B cell (primary cell): ENCODE results near the gene OPTN. TPM values are rescaled to one million over a fixed set of nuclear protein-coding genes. Genes with fewer than 3 reads are reported as not detected.

ENCODE experiments used
- ATAC-seq: fragments of 200-7000 bp; cut with Tn5 transposase; one replicate; pipeline ENCODE4 v1.10.0; 2021; ENCODE audit warnings: low read depth, mild to moderate bottlenecking, moderate number of reproducible peaks, moderate library complexity
- CTCF ChIA-PET: fragments of 350-600 bp; sonication (Branson Sonifier 250); formaldehyde crosslinking; loops from one replicate; lab custom pipeline; 2021; ENCODE audit warnings: antibody characterized with exemption, inconsistent platforms; lab: Charles Lee
- POLR2A ChIA-PET: fragments of 350-600 bp; sonication (Branson Sonifier 250); formaldehyde crosslinking; loops from one replicate; lab custom pipeline; 2021; ENCODE audit warnings: antibody characterized with exemption; lab: Charles Lee
- DNase-seq: peaks from one replicate; pipeline ENCODE4 v3.0.0; 2013
- H2AFZ ChIP-seq: 2 replicates; pipeline ENCODE4 v1.6.1; 2012; ENCODE audit warnings: mild to moderate bottlenecking, low read depth, low read length; ENCODE audit not compliant: insufficient read depth, poor library complexity, severe bottlenecking
- H3K27ac ChIP-seq, 2 donors: 1 replicate in 1 of 2; 2 replicates in 1 of 2; pipeline ENCODE4 v1.5.1; 2012 to 2013; ENCODE audit warnings: low read length in 2 of 2, mild to moderate bottlenecking in 2 of 2, moderate library complexity in 1 of 2
- H3K27me3 ChIP-seq, 4 experiments: fragments of 200-600 bp in 1 of 4; sonication (generic) in 1 of 4; replicated peaks in 1 of 4; 1 replicate in 2 of 4; 2 replicates in 2 of 4; pipeline versions ENCODE4 v1.6.1 to v1.7.0; 2013 to 2016; ENCODE audit warnings: low read length in 3 of 4, mild to moderate bottlenecking in 2 of 4, mixed read lengths in 1 of 4, moderate library complexity in 1 of 4; ENCODE audit not compliant: insufficient read depth in 4 of 4, control insufficient read depth in 3 of 4; ENCODE audit errors: control extremely low read depth in 1 of 4
- H3K36me3 ChIP-seq, 2 experiments: replicated peaks in 1 of 2; 1 replicate in 1 of 2; 2 replicates in 1 of 2; pipeline versions ENCODE4 v1.6.1 to v1.7.1; 2013; ENCODE audit warnings: low read length in 1 of 2; ENCODE audit not compliant: insufficient read depth in 2 of 2, control insufficient read depth in 1 of 2; ENCODE audit errors: control extremely low read depth in 1 of 2, extremely low read depth in 1 of 2
- H3K4me1 ChIP-seq, 2 donors: fragments of 200-600 bp in 1 of 2; sonication (generic) in 1 of 2; 1 replicate in 1 of 2; 2 replicates in 1 of 2; pipeline versions ENCODE4 v1.5.1 to v1.6.1; 2013 to 2017; ENCODE audit warnings: low read length in 2 of 2; ENCODE audit not compliant: control insufficient read depth in 2 of 2, insufficient read depth in 2 of 2
- H3K4me2 ChIP-seq: replicated peaks from 2 replicates; pipeline ENCODE3; 2012; ENCODE audit warnings: mild to moderate bottlenecking, low read depth, low read length; ENCODE audit not compliant: poor library complexity, severe bottlenecking
- H3K4me3 ChIP-seq, 5 experiments: fragments of 200-600 bp in 1 of 5; sonication (generic) in 1 of 5; 1 replicate in 3 of 5; 2 replicates in 2 of 5; pipeline versions ENCODE4 v1.5.1 to v1.7.0; 2011 to 2016; ENCODE audit warnings: low read length in 4 of 5, mild to moderate bottlenecking in 4 of 5, low read depth in 2 of 5, control low read depth in 1 of 5, moderate library complexity in 1 of 5; ENCODE audit not compliant: insufficient read depth in 1 of 5; ENCODE audit errors: control extremely low read depth in 1 of 5, extremely low read depth in 1 of 5
- H3K79me2 ChIP-seq: fragments of 200-600 bp; sonication (generic); one replicate; pipeline ENCODE4 v1.6.0; 2016; ENCODE audit warnings: low read length; ENCODE audit not compliant: control insufficient read depth, insufficient read depth
- H3K9ac ChIP-seq: fragments of 200-600 bp; sonication (generic); 2 replicates; pipeline ENCODE4 v1.6.1; 2017; ENCODE audit warnings: mild to moderate bottlenecking, low read length, moderate library complexity
- H3K9me3 ChIP-seq, 3 donors: one replicate each; pipeline versions ENCODE4 v1.6.1 to v1.7.1; 2013; ENCODE audit warnings: low read length in 2 of 3; ENCODE audit not compliant: control insufficient read depth in 2 of 3, insufficient read depth in 1 of 3; ENCODE audit errors: control extremely low read depth in 1 of 3
- H4K20me1 ChIP-seq: 2 replicates; pipeline ENCODE4 v1.6.0; 2012; ENCODE audit warnings: mild to moderate bottlenecking, low read length; ENCODE audit not compliant: insufficient read depth, control insufficient read depth, poor library complexity, severe bottlenecking
- H3K27ac Mint-ChIP-seq: one replicate; pipeline ENCODE4 v1.8.0; 2021; ENCODE audit warnings: mixed read lengths
- H3K27me3 Mint-ChIP-seq: one replicate; pipeline ENCODE4 v1.8.0; 2021; ENCODE audit warnings: mixed read lengths
- H3K4me1 Mint-ChIP-seq: one replicate; pipeline ENCODE4 v1.8.0; 2021; ENCODE audit warnings: mixed read lengths
- H3K4me3 Mint-ChIP-seq: one replicate; pipeline ENCODE4 v1.8.0; 2021; ENCODE audit warnings: mixed read lengths
- H3K9me3 Mint-ChIP-seq: one replicate; pipeline ENCODE4 v1.8.0; 2022; ENCODE audit warnings: mixed read lengths; ENCODE audit not compliant: insufficient read depth
- CTCF ChIP-seq: fragments of 200-600 bp; IDR thresholded peaks from one replicate; pipeline ENCODE4 v1.8.0; 2022; ENCODE audit warnings: antibody characterized with exemption, mild to moderate bottlenecking
- EZH2 ChIP-seq: IDR thresholded peaks from 2 replicates; pipeline ENCODE4 v1.6.1; 2012; ENCODE audit warnings: borderline replicate concordance, low read depth, mild to moderate bottlenecking, moderate library complexity, low read length; ENCODE audit not compliant: insufficient read depth, poor library complexity, severe bottlenecking
- WGBS: methylation state at CpG from one replicate; pipeline ENCODE4 v1.1.5; 2013; ENCODE audit warnings: missing lambda C conversion rate; ENCODE audit not compliant: insufficient coverage; 5-methylcytosine and 5-hydroxymethylcytosine counted together
- intact Hi-C: fragments of 100-400 bp; cut with micrococcal nuclease; formaldehyde crosslinking; loops from one replicate; pipeline ENCODE4 v1.10.0; 2022
- polyA plus RNA-seq: library from polyadenylated mRNA; depleted of rRNA; stranded (reverse); fragments of >200 nt; gene quantifications from 2 replicates; pipeline ENCODE4 v1.2.3, GENCODE V29; 2012
- total RNA-seq, 2 donors: library from RNA; stranded (reverse); fragments of 120-200 nt in 1 of 2; gene quantifications; 1 replicate in 1 of 2; 2 replicates in 1 of 2; pipeline versions ENCODE4 v1.2.3 to v1.2.4, GENCODE V29; 2013 to 2022

Gene OPTN
- total and polyA plus RNA-seq, 2 donors (not counting 1 experiment from before 2014, with no cell fraction given): 5.2 to 42.8 TPM

- ChIA-PET CTCF (no interaction called here), POLR2A (no interaction called here)
- Histone ChIP-seq H3K9me3 (peaks cover 0 to 6% (median 3%) of the 10 kb centered on the region in 3 donors), H3K4me2 (no peak overlapping the region), H3K4me3 (no peak overlapping the region), H3K36me3 (peaks cover 0 to 12% of the 10 kb centered on the region in 2 experiments), H3K4me1 (no peaks in the 10 kb centered on the region), H3K79me2 (no peaks in the 10 kb centered on the region), H2AFZ (no peak overlapping the region), H3K27ac (no peak overlapping the region), H3K27me3 (peaks cover 0 to 3% (median 0%) of the 10 kb centered on the region in 4 experiments), H4K20me1 (no peaks in the 10 kb centered on the region), H3K9ac (no peak overlapping the region)
- intact Hi-C loops: no loop called here
- TF ChIP-seq EZH2 (no peak), CTCF (no peak)
- DNase-seq (no peak), ATAC-seq (no peak)
- Mint-ChIP-seq H3K4me1 (no peaks in the 10 kb centered on the region), H3K27me3 (no peaks in the 10 kb centered on the region), H3K27ac (no peak overlapping the region), H3K9me3 (peaks cover 4% of the 10 kb centered on the region), H3K4me3 (no peak overlapping the region)
- WGBS: 33% methylated on average over 1 of the region's 3 CpGs
These were observed 44.9 kb downstream of the OPTN start for GRCh38 chr10:13144814-13145213.

GRCh38 chr10:13146379-13146778, 46.4 kb downstream of the OPTN start:
- Histone ChIP-seq H3K9ac (no peak overlapping the region), H3K4me1 (no peaks in the 10 kb centered on the region), H3K79me2 (no peaks in the 10 kb centered on the region), H3K9me3 (peaks cover 0 to 6% (median 3%) of the 10 kb centered on the region in 3 donors), H3K27ac (no peak overlapping the region), H3K4me3 (no peak overlapping the region), H3K4me2 (no peak overlapping the region), H4K20me1 (no peaks in the 10 kb centered on the region), H3K36me3 (peaks cover 0 to under 1% of the 10 kb centered on the region in 2 experiments), H3K27me3 (peaks cover 0 to 3% (median 0%) of the 10 kb centered on the region in 4 experiments), H2AFZ (no peak overlapping the region)
- ATAC-seq (no peak), DNase-seq (no peak)
- TF ChIP-seq EZH2: no peak
- TF ChIP-seq CTCF: no peak
- intact Hi-C loops: no loop called here
- H3K27ac Mint-ChIP-seq: no peak overlapping the region
- no peaks in the 10 kb centered on the region for H3K4me1 Mint-ChIP-seq
- POLR2A ChIA-PET: no interaction called here
- H3K4me3 Mint-ChIP-seq: no peak overlapping the region
- WGBS: no CpG with 5 or more reads among the region's 1 CpG
- H3K27me3 Mint-ChIP-seq: no peaks in the 10 kb centered on the region
- CTCF ChIA-PET: no interaction called here
- H3K9me3 Mint-ChIP-seq: peaks cover 4% of the 10 kb centered on the region
